Endodermal cell (in vitro differentiated cells): ENCODE measurements around the gene ARV1. TPM values are rescaled to one million over a fixed set of nuclear protein-coding genes. Genes with fewer than 3 reads are reported as not detected.

ENCODE experiments used
- DNase-seq: peaks from one replicate; pipeline ENCODE4 v3.0.0-alpha.2; 2017
- H3K27ac ChIP-seq: 2 replicates; pipeline ENCODE4 v1.5.1; 2013; ENCODE audit warnings: mild to moderate bottlenecking, low read depth, low read length, moderate library complexity
- H3K27me3 ChIP-seq: 2 replicates; pipeline ENCODE4 v1.6.1; 2013; ENCODE audit warnings: mild to moderate bottlenecking, low read length, moderate library complexity; ENCODE audit not compliant: insufficient read depth, control insufficient read depth, poor library complexity, severe bottlenecking
- H3K36me3 ChIP-seq: 2 replicates; pipeline ENCODE4 v1.7.0; 2013; ENCODE audit warnings: mild to moderate bottlenecking, low read length, moderate library complexity; ENCODE audit not compliant: control insufficient read depth, insufficient read depth
- H3K4me1 ChIP-seq: one replicate; pipeline ENCODE4 v1.7.0; 2013; ENCODE audit warnings: low read length; ENCODE audit not compliant: control insufficient read depth, insufficient read depth
- H3K4me3 ChIP-seq: 2 replicates; pipeline ENCODE4 v1.5.1; 2013; ENCODE audit warnings: mild to moderate bottlenecking, low read length, moderate library complexity
- H3K9ac ChIP-seq: 2 replicates; pipeline ENCODE4 v1.6.1; 2013; ENCODE audit warnings: mild to moderate bottlenecking, low read length, moderate library complexity; ENCODE audit not compliant: poor library complexity, severe bottlenecking; ENCODE audit errors: extremely low read depth
- H3K9me3 ChIP-seq: 2 replicates; pipeline ENCODE4 v1.6.1; 2013; ENCODE audit warnings: mild to moderate bottlenecking, low read length, moderate library complexity; ENCODE audit not compliant: control insufficient read depth
- H3K27ac Mint-ChIP-seq: 2 replicates; pipeline ENCODE4 v1.8.0; 2020; ENCODE audit warnings: mixed read lengths
- H3K27me3 Mint-ChIP-seq: 2 replicates; pipeline ENCODE4 v1.8.0; 2021; ENCODE audit warnings: mild to moderate bottlenecking, mixed read lengths; ENCODE audit not compliant: insufficient read depth
- H3K36me3 Mint-ChIP-seq: 2 replicates; pipeline ENCODE4 v1.8.0; 2020; ENCODE audit warnings: low read depth, mixed read lengths
- H3K4me1 Mint-ChIP-seq: 2 replicates; pipeline ENCODE4 v1.8.0; 2020; ENCODE audit warnings: mixed read lengths
- H3K4me3 Mint-ChIP-seq: 2 replicates; pipeline ENCODE4 v1.8.0; 2020; ENCODE audit warnings: mild to moderate bottlenecking, moderate library complexity, mixed read lengths
- H3K9me3 Mint-ChIP-seq: 2 replicates; pipeline ENCODE4 v1.8.0; 2020; ENCODE audit warnings: mild to moderate bottlenecking, mixed read lengths
- CTCF ChIP-seq: fragments of 200-600 bp; sonication (generic); conservative IDR thresholded peaks from 2 replicates; pipeline ENCODE4 v1.5.0; 2021; ENCODE audit warnings: antibody characterized with exemption, mild to moderate bottlenecking
- WGBS, 2 experiments: methylation state at CpG; one replicate each; pipeline versions ENCODE4 v1.1.5 to v1.1.7; 2013; ENCODE audit warnings: missing lambda C conversion rate in 2 of 2, mixed read lengths in 1 of 2; ENCODE audit not compliant: insufficient coverage in 1 of 2, insufficient read length in 1 of 2; 5-methylcytosine and 5-hydroxymethylcytosine counted together
- total RNA-seq, 2 donors: library from RNA; stranded (reverse); fragmentation: NEBNext Ultra II Directional in 1 of 2; extraction: Animal tissue kit (Norgen Biotek cat#: 25700) in 1 of 2; gene quantifications; 2 replicates in 1 of 2; 3 replicates in 1 of 2; pipeline ENCODE4 v1.2.1, GENCODE V29; 2021

The ARV1 gene
- total RNA-seq, 2 donors from 2014 or later = 8.4 to 12.5 TPM

DNA sequence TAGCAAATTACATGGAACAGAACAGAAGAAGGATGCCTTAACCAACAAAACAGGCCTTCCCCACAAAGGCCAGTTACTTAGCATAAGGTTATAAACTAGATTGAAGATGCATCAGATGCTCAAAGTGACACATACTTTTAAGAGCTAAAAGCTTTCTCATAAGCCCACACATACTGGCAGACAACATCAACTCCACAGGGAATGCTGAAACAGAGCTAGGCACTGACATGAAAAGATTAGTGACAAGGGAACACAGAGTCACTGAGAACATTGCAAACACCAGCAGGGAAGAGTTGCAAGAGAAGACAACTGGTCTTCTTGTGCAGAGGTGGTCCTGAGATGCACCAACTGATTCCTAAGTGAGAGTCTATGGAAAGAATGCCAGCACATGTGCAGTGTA is 7.1 kb upstream of the ARV1 start:
- Mint-ChIP-seq H3K27ac (no peak overlapping the region), H3K4me3 (no peak overlapping the region), H3K36me3 (no peaks in the 10 kb centered on the region), H3K4me1 (no peaks in the 10 kb centered on the region), H3K9me3 (no peaks in the 10 kb centered on the region), H3K27me3 (peaks cover 17% of the 10 kb centered on the region)
- Histone ChIP-seq H3K9me3 (no peaks in the 10 kb centered on the region), H3K9ac (no peak overlapping the region), H3K4me3 (no peak overlapping the region), H3K36me3 (peaks cover 20% of the 10 kb centered on the region), H3K4me1 (peaks cover under 1% of the 10 kb centered on the region), H3K27ac (no peak overlapping the region), H3K27me3 (no peaks in the 10 kb centered on the region)
- DNase-seq = no peak
- TF ChIP-seq CTCF = no peak

GRCh38 chr1:230972855-230973271 is 6.0 kb upstream of the ARV1 start:
- no peak for TF ChIP-seq CTCF
- Mint-ChIP-seq H3K36me3 (no peaks in the 10 kb centered on the region), H3K27me3 (peaks cover 26% of the 10 kb centered on the region), H3K27ac (no peak overlapping the region), H3K9me3 (no peaks in the 10 kb centered on the region), H3K4me3 (no peak overlapping the region), H3K4me1 (peaks cover 6% of the 10 kb centered on the region)
- 94 to 100% methylated on average over 1 of the region's 1 CpG for WGBS, 2 experiments
- no peaks in the 10 kb centered on the region for H3K9me3 ChIP-seq
- H3K4me3 ChIP-seq = no peak overlapping the region
- no peak for DNase-seq
- no peak overlapping the region for H3K9ac ChIP-seq
- no peaks in the 10 kb centered on the region for H3K27me3 ChIP-seq
- peaks cover 9% of the 10 kb centered on the region for H3K4me1 ChIP-seq
- H3K27ac ChIP-seq = no peak overlapping the region
- peaks cover 20% of the 10 kb centered on the region for H3K36me3 ChIP-seq

- peaks cover 16% of the 10 kb centered on the region for H3K36me3 ChIP-seq
- no peak overlapping the region for H3K9ac ChIP-seq
- no peak for DNase-seq
- Mint-ChIP-seq H3K36me3 (no peaks in the 10 kb centered on the region), H3K4me1 (peaks cover 15% of the 10 kb centered on the region), H3K27me3 (peaks cover 20% of the 10 kb centered on the region), H3K9me3 (no peaks in the 10 kb centered on the region), H3K27ac (no peak overlapping the region), H3K4me3 (no peak overlapping the region)
- no peaks in the 10 kb centered on the region for H3K9me3 ChIP-seq
- peaks cover 10% of the 10 kb centered on the region for H3K4me1 ChIP-seq
- 93 to 94% methylated on average over 2 to 3 of the region's 3 CpGs for WGBS, 2 experiments
- TF ChIP-seq CTCF = no peak
- H3K27ac ChIP-seq = no peak overlapping the region
- no peaks in the 10 kb centered on the region for H3K27me3 ChIP-seq
- H3K4me3 ChIP-seq = no peak overlapping the region
Measured at GRCh38 chr1:230975636-230976035, 3.3 kb upstream of the ARV1 start.
